Caco-2 (cell line): ENCODE measurements around the gene SLC25A15. TPM values are rescaled to one million over a fixed set of nuclear protein-coding genes. Genes with fewer than 3 reads are reported as not detected.

Source experiments
- BruUV-seq: library from RNA; stranded (reverse); fragments of 400-500 nt; replicated peaks from 2 replicates; lab custom pipeline; 2021; lab: Mats Ljungman, UMichigan
- CTCF ChIA-PET: fragments of 300-600 bp; sonication (Branson Sonifier 250); formaldehyde crosslinking; loops from one replicate; lab custom pipeline; 2022; ENCODE audit warnings: antibody characterized with exemption; lab: Charles Lee
- POLR2A ChIA-PET: fragments of 300-600 bp; sonication (Branson Sonifier 250); formaldehyde crosslinking; loops from one replicate; lab custom pipeline; 2022; ENCODE audit warnings: antibody characterized with exemption; lab: Charles Lee
- DNase-seq, 2 experiments: peaks; one replicate each; pipeline versions ENCODE4 v3.0.0 to v3.0.0-alpha.2; 2020 to 2022
- H3K27me3 ChIP-seq: replicated peaks from 2 replicates; pipeline ENCODE4 v1.6.0; 2011; ENCODE audit warnings: low read length; ENCODE audit not compliant: control insufficient read depth, insufficient read depth
- H3K36me3 ChIP-seq: 2 replicates; pipeline ENCODE4 v1.5.1; 2011; ENCODE audit warnings: low read length; ENCODE audit not compliant: control insufficient read depth, insufficient read depth
- H3K4me1 ChIP-seq: fragments of 250-450 bp; sonication (Bioruptor Pico); 2 replicates; pipeline ENCODE4 v1.5.1; 2020; ENCODE audit warnings: mild to moderate bottlenecking
- H3K4me3 ChIP-seq: 2 replicates; pipeline ENCODE4 v1.5.1; 2011; ENCODE audit warnings: low read depth, mild to moderate bottlenecking, control low read depth, low read length
- H3K9me3 ChIP-seq: fragments of 250-450 bp; sonication (Bioruptor Pico); 2 replicates; pipeline ENCODE4 v1.5.1; 2020; ENCODE audit warnings: mild to moderate bottlenecking, moderate library complexity
- H3K27ac Mint-ChIP-seq: one replicate; pipeline ENCODE4 v1.8.0; 2022; ENCODE audit warnings: mixed read lengths; ENCODE audit not compliant: unreplicated experiment
- H3K27me3 Mint-ChIP-seq: one replicate; pipeline ENCODE4 v1.8.0; 2022; ENCODE audit warnings: mixed read lengths; ENCODE audit not compliant: insufficient read depth, unreplicated experiment
- H3K36me3 Mint-ChIP-seq: one replicate; pipeline ENCODE4 v1.8.0; 2022; ENCODE audit warnings: mild to moderate bottlenecking, mixed read lengths; ENCODE audit not compliant: insufficient read depth, unreplicated experiment
- H3K4me1 Mint-ChIP-seq: one replicate; pipeline ENCODE4 v1.8.0; 2022; ENCODE audit warnings: low read depth, mixed read lengths; ENCODE audit not compliant: unreplicated experiment
- H3K4me3 Mint-ChIP-seq: one replicate; pipeline ENCODE4 v1.8.0; 2022; ENCODE audit warnings: mild to moderate bottlenecking, moderate library complexity, mixed read lengths; ENCODE audit not compliant: unreplicated experiment
- H3K9me3 Mint-ChIP-seq: one replicate; pipeline ENCODE4 v1.8.0; 2022; ENCODE audit warnings: mixed read lengths; ENCODE audit not compliant: unreplicated experiment
- intact Hi-C: fragments of 100-400 bp; cut with micrococcal nuclease; formaldehyde crosslinking; loops from one replicate; pipeline ENCODE4 v1.10.0; 2022; ENCODE audit not compliant: unreplicated experiment
- total RNA-seq: library from RNA; stranded (reverse); gene quantifications from 2 replicates; pipeline ENCODE4 v1.2.3, GENCODE V29; 2022
- TF ChIP-seq, protein P1 (sequence below), 2 experiments: fragments of 200-600 bp in 1 of 2; IDR thresholded peaks; 1 replicate in 1 of 2; 2 replicates in 1 of 2; pipeline versions ENCODE4 v1.5.1 to v1.8.0; 2011 to 2022; ENCODE audit warnings: antibody characterized with exemption in 1 of 2, control low read depth in 1 of 2, inconsistent platforms in 1 of 2, low read depth in 1 of 2, low read length in 1 of 2, mild to moderate bottlenecking in 1 of 2, moderate library complexity in 1 of 2; ENCODE audit not compliant: insufficient read depth in 1 of 2, severe bottlenecking in 1 of 2, unreplicated experiment in 1 of 2

The SLC25A15 gene
- total RNA-seq, 1 experiment from 2014 or later: 27.4 TPM

DNA sequence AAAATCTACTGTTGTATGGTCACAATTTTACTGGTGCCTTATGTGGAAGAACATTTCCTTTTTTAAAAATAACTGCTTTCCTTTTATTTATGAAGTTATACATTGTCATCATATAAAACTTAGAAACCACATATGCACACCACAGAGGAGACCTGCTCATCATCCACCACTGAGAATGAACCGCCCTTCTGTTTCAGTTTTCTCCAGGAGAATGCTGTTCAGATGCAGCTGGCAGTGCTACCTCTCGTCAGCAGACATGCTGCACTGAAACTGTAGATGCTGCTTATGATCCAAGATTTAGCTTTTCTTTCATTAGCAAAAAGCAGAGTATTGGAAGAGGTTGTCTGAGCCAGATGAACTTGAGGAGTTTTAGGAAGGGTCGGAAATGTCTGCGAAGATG is 10.1 kb downstream of the SLC25A15 start:
- H3K4me3 ChIP-seq: no peak overlapping the region
- peaks cover 1% of the 10 kb centered on the region for H3K36me3 ChIP-seq
- H3K36me3 Mint-ChIP-seq: peaks cover 33% of the 10 kb centered on the region
- DNase-seq: no peak
- no peak overlapping the region for H3K4me3 Mint-ChIP-seq
- H3K27me3 Mint-ChIP-seq: no peaks in the 10 kb centered on the region
- no peaks in the 10 kb centered on the region for H3K4me1 Mint-ChIP-seq
- intact Hi-C loops: no loop called here
- TF ChIP-seq, protein P1, sequence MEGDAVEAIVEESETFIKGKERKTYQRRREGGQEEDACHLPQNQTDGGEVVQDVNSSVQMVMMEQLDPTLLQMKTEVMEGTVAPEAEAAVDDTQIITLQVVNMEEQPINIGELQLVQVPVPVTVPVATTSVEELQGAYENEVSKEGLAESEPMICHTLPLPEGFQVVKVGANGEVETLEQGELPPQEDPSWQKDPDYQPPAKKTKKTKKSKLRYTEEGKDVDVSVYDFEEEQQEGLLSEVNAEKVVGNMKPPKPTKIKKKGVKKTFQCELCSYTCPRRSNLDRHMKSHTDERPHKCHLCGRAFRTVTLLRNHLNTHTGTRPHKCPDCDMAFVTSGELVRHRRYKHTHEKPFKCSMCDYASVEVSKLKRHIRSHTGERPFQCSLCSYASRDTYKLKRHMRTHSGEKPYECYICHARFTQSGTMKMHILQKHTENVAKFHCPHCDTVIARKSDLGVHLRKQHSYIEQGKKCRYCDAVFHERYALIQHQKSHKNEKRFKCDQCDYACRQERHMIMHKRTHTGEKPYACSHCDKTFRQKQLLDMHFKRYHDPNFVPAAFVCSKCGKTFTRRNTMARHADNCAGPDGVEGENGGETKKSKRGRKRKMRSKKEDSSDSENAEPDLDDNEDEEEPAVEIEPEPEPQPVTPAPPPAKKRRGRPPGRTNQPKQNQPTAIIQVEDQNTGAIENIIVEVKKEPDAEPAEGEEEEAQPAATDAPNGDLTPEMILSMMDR (IDR thresholded peaks at IDR 0.05; ENCODE audit: insufficient read depth in 1 of 2, low read depth in 1 of 2, low read length in 1 of 2, severe bottlenecking in 1 of 2, unreplicated experiment in 1 of 2): no peak
- H3K9me3 ChIP-seq: no peaks in the 10 kb centered on the region
- H3K4me1 ChIP-seq: peaks cover 4% of the 10 kb centered on the region; the same call in 1 of the 2 replicates
- no peak overlapping the region for H3K27ac Mint-ChIP-seq
- H3K27me3 ChIP-seq: no peaks in the 10 kb centered on the region
- ChIA-PET CTCF (no interaction called here), POLR2A (no interaction called here)
- BruUV-seq: no TSS peak
- H3K9me3 Mint-ChIP-seq: no peaks in the 10 kb centered on the region

DNA sequence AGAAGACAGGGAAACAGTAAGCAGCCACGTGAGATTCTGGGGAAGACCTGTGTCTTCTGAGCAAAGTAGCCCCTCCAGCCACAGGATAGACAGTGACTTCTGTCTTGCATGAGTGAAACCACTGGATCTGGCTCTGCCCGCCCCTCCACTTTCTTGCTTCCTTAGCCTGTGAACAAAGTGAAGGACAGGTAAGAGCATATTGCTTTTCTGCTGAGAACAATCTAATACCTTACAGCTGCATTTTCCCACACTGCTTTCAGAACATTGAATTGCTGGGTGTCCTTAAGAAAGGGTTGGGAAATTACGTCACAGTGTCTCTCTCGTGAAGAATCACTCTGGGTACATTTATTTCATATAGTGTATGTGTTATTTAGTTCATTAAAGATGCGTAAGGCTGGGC is 11.1 kb downstream of the SLC25A15 start:
- TF ChIP-seq, protein P1 (IDR thresholded peaks at IDR 0.05; ENCODE audit: insufficient read depth in 1 of 2, low read depth in 1 of 2, low read length in 1 of 2, severe bottlenecking in 1 of 2, unreplicated experiment in 1 of 2): no peak
- BruUV-seq: no TSS peak
- no peaks in the 10 kb centered on the region for H3K27me3 Mint-ChIP-seq
- no peak for DNase-seq
- intact Hi-C loops: no loop called here
- no peaks in the 10 kb centered on the region for H3K4me1 Mint-ChIP-seq
- POLR2A ChIA-PET: no interaction called here
- Histone ChIP-seq H3K4me3 (no peak overlapping the region), H3K27me3 (no peaks in the 10 kb centered on the region), H3K9me3 (no peaks in the 10 kb centered on the region), H3K36me3 (peaks cover 2% of the 10 kb centered on the region), H3K4me1 (peaks cover 4% of the 10 kb centered on the region; the same call in 1 of the 2 replicates)
- H3K4me3 Mint-ChIP-seq: no peak overlapping the region
- no peak overlapping the region for H3K27ac Mint-ChIP-seq
- peaks cover 37% of the 10 kb centered on the region for H3K36me3 Mint-ChIP-seq
- CTCF ChIA-PET: no interaction called here
- H3K9me3 Mint-ChIP-seq: no peaks in the 10 kb centered on the region

DNA sequence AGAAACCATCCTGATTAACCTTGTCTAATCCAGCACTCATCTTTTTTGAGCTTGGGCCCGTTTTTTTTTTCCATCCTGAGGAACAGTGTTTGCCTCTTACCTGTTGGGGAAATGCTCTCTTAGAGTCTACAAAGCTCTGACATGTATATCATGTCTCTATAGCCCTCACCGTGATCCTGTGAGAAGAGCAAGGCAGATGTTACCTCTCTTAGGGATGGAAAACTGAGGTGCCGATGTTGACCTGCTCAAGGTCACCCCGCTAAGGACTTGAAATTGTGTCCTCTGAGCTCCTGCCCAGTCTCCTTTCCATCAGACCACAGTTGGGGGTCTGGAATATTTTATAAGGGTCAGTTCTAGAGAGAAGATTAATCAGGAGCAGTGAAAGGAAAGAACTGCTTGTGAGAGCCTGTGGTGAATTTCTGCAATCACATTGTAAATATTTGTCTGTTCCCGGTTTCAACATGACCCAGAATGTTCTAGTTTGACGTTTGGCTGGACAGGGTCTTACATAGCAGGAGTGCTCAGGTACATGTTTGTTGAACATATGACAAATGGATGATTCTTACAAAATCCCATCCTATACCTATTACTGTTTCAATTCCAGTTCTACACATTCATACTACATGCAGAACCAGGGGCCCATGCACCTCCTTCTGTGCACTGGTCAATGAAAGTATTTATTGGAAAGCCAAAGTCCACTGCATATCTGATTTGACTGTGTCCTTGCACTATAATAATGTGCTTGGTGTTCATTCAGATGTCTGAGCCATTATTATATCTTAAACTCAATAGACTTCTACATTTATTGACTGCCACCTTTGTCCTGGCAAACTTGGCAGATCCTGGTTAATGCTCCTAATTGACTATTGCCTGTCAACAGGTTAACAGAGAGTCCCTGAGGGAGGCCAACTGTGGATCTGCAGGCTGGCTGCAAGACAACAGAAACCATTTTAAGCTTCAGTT is 12.1 kb downstream of the SLC25A15 start:
- Histone ChIP-seq H3K4me3 (no peak overlapping the region), H3K27me3 (no peaks in the 10 kb centered on the region), H3K4me1 (peaks cover 4% of the 10 kb centered on the region; the same call in 1 of the 2 replicates), H3K36me3 (peaks cover 2% of the 10 kb centered on the region), H3K9me3 (no peaks in the 10 kb centered on the region)
- Mint-ChIP-seq H3K4me3 (no peak overlapping the region), H3K9me3 (no peaks in the 10 kb centered on the region), H3K27me3 (no peaks in the 10 kb centered on the region), H3K4me1 (no peaks in the 10 kb centered on the region), H3K27ac (peak overlapping the region; percentile 17), H3K36me3 (peaks cover 42% of the 10 kb centered on the region)
- DNase-seq: peak in 1 of 2 experiments; percentile 28
- TF ChIP-seq, protein P1 (IDR thresholded peaks at IDR 0.05; ENCODE audit: insufficient read depth in 1 of 2, low read depth in 1 of 2, low read length in 1 of 2, severe bottlenecking in 1 of 2, unreplicated experiment in 1 of 2): no peak
- ChIA-PET POLR2A (interaction anchor here (0.6 kb wide), 1 partner anchor 659 kb away, joined by 3 read pairs; no protein-coding TSS in a partner anchor), CTCF (interaction anchor here (0.6 to 1.3 kb wide), 2 partner anchors 24 to 121 kb away, joined by 4 read pairs; no protein-coding TSS in a partner anchor)
- intact Hi-C loops: loop anchor here (1.0 kb wide), 1 partner anchor 12 kb away; the partner anchor contains the start of gene SLC25A15
- BruUV-seq: no TSS peak
